HepG2 (cell line): Measurements from ENCODE around the gene SASH1. TPM values are rescaled to one million over a fixed set of nuclear protein-coding genes. Genes with fewer than 3 reads are reported as not detected.

ENCODE experiments used
- ATAC-seq: fragments of 200-7000 bp; cut with Tn5 transposase; 3 replicates; pipeline ENCODE4 v1.9.1; 2020; ENCODE audit warnings: mild to moderate bottlenecking, moderate library complexity
- BruUV-seq: library from RNA; stranded (reverse); fragments of 400-500 nt; replicated peaks from 2 replicates; lab custom pipeline; 2021; lab: Mats Ljungman, UMichigan
- CTCF ChIA-PET: fragments of 300-600 bp; formaldehyde crosslinking; extraction: SDS; loops from one replicate; lab custom pipeline; 2021; ENCODE audit warnings: low total read pairs, inconsistent platforms, low intra/inter-chr PET ratio; lab: Yijun Ruan, JAX
- POLR2A ChIA-PET: fragments of 350-600 bp; sonication (Branson Sonifier 250); formaldehyde crosslinking; loops from one replicate; lab custom pipeline; 2020; ENCODE audit warnings: antibody characterized with exemption, inconsistent platforms; lab: Yijun Ruan, JAX
- DNase-seq: peaks from one replicate; pipeline ENCODE4 v3.0.0-alpha.2; 2015; ENCODE audit warnings: low spot score
- FAIRE-seq: peaks from 3 replicates; lab custom pipeline; 2011; peaks lifted over from hg19 to GRCh38; lab: Jason Lieb, UNC
- H2AFZ ChIP-seq: one replicate; pipeline ENCODE4 v1.6.1; 2011; ENCODE audit warnings: low read length, inconsistent platforms
- H3K27ac ChIP-seq: fragments of 300-600 bp; 3 replicates; pipeline ENCODE4 v1.8.0; 2011; ENCODE audit warnings: mixed run types, mild to moderate bottlenecking, mixed read lengths, low read length, inconsistent platforms; ENCODE audit not compliant: insufficient read depth; ENCODE audit errors: extremely low read length
- H3K27me3 ChIP-seq, 2 experiments: fragments of 200-600 bp in 1 of 2; 2 replicates in 1 of 2; 3 replicates in 1 of 2; pipeline versions ENCODE4 v1.6.0 to v1.8.0; 2011; ENCODE audit warnings: low read length in 2 of 2, mild to moderate bottlenecking in 2 of 2, moderate library complexity in 2 of 2, inconsistent platforms in 1 of 2; ENCODE audit not compliant: insufficient read depth in 2 of 2, control insufficient read depth in 1 of 2
- H3K36me3 ChIP-seq, 2 experiments: fragments of 200-600 bp in 1 of 2; replicated peaks in 1 of 2; 2 replicates in 1 of 2; 3 replicates in 1 of 2; pipeline versions ENCODE4 v1.5.1 to v1.8.0; 2011; ENCODE audit warnings: low read length in 2 of 2, inconsistent platforms in 1 of 2; ENCODE audit not compliant: insufficient read depth in 2 of 2, control insufficient read depth in 1 of 2
- H3K4me1 ChIP-seq: 2 replicates; pipeline ENCODE4 v1.5.1; 2012; ENCODE audit warnings: low read length, inconsistent platforms; ENCODE audit not compliant: insufficient read depth
- H3K4me2 ChIP-seq: 2 replicates; pipeline ENCODE4 v1.6.0; 2011; ENCODE audit warnings: low read depth, low read length, inconsistent platforms
- H3K4me3 ChIP-seq, 3 experiments: fragments of 200-600 bp in 1 of 3; sonication (generic), shearing (Covaris generic) in 1 of 3; replicated peaks in 1 of 3; 2 replicates each; pipeline ENCODE4 v1.5.1; 2011 to 2016; ENCODE audit warnings: low read length in 3 of 3, inconsistent platforms in 2 of 3, low read depth in 2 of 3, mild to moderate bottlenecking in 2 of 3, control low read depth in 1 of 3, mixed read lengths in 1 of 3; ENCODE audit not compliant: insufficient read depth in 1 of 3
- H3K79me2 ChIP-seq: one replicate; pipeline ENCODE4 v1.6.1; 2011; ENCODE audit warnings: low read length, inconsistent platforms; ENCODE audit not compliant: insufficient read depth
- H3K9ac ChIP-seq: 2 replicates; pipeline ENCODE4 v1.6.0; 2011; ENCODE audit warnings: mild to moderate bottlenecking, low read depth, low read length, inconsistent platforms; ENCODE audit not compliant: insufficient read depth
- H3K9me3 ChIP-seq: 2 replicates; pipeline ENCODE4 v1.5.1; 2012; ENCODE audit warnings: mild to moderate bottlenecking, low read length
- H4K20me1 ChIP-seq: 2 replicates; pipeline ENCODE4 v1.6.0; 2011; ENCODE audit warnings: inconsistent platforms, mild to moderate bottlenecking, low read length, moderate library complexity; ENCODE audit not compliant: insufficient read depth
- ADNP ChIP-seq: sonication (generic); formaldehyde crosslinking; IDR thresholded peaks from 2 replicates; pipeline ENCODE4 v1.4.0; 2020; ENCODE audit warnings: missing genetic modification reagents
- ARHGAP35 ChIP-seq: sonication (generic); formaldehyde crosslinking; IDR thresholded peaks from 2 replicates; pipeline ENCODE4 v1.9.0; 2022; ENCODE audit warnings: mild to moderate bottlenecking, inconsistent platforms, moderate library complexity, missing genetic modification reagents, borderline replicate concordance
- ATF7-NPFF ChIP-seq: sonication (generic); formaldehyde crosslinking; IDR thresholded peaks from 2 replicates; pipeline ENCODE4 v1.8.1; 2023; ENCODE audit warnings: mild to moderate bottlenecking, low read depth, missing genetic modification reagents, moderate library complexity
- JUN ChIP-seq: sonication (generic); formaldehyde crosslinking; IDR thresholded peaks from 2 replicates; pipeline ENCODE4 v1.4.0; 2020; ENCODE audit warnings: mild to moderate bottlenecking, missing genetic modification reagents
- MED8 ChIP-seq: sonication (generic); formaldehyde crosslinking; IDR thresholded peaks from 2 replicates; pipeline ENCODE4 v1.8.1; 2023; ENCODE audit warnings: mild to moderate bottlenecking, missing genetic modification reagents; ENCODE audit not compliant: insufficient replicate concordance
- PPARG ChIP-seq: conservative IDR thresholded peaks from 2 replicates; pipeline ENCODE4 v1.6.1; 2016; ENCODE audit warnings: missing biosample characterization, missing genetic modification reagents
- ZFP90 ChIP-seq: sonication (generic); formaldehyde crosslinking; IDR thresholded peaks from 2 replicates; pipeline ENCODE4 v1.8.0; 2022; ENCODE audit warnings: missing genetic modification reagents, mild to moderate bottlenecking, inconsistent platforms, borderline replicate concordance
- ZNF12 ChIP-seq: sonication (generic); formaldehyde crosslinking; IDR thresholded peaks from 2 replicates; pipeline ENCODE4 v1.5.0; 2020; ENCODE audit warnings: missing genetic modification reagents
- ZNF264 ChIP-seq: sonication (generic); formaldehyde crosslinking; IDR thresholded peaks from 2 replicates; pipeline ENCODE4 v1.4.0; 2020; ENCODE audit warnings: missing genetic modification reagents
- ZNF557 ChIP-seq: sonication (generic); formaldehyde crosslinking; IDR thresholded peaks from 2 replicates; pipeline ENCODE4 v1.4.0; 2020; ENCODE audit warnings: missing genetic modification reagents
- ZNF850 ChIP-seq: sonication (generic); formaldehyde crosslinking; conservative IDR thresholded peaks from 2 replicates; pipeline ENCODE4 v1.9.0; 2021; ENCODE audit warnings: mild to moderate bottlenecking, missing genetic modification reagents
- WGBS: methylation state at CpG from one replicate; pipeline ENCODE4 v1.1.6; 2017; ENCODE audit warnings: low lambda C conversion rate; 5-methylcytosine and 5-hydroxymethylcytosine counted together
- in situ Hi-C: cut with HindIII; loops from 2 replicates; pipeline ENCODE4 v1.10.0; 2017; ENCODE audit warnings: low pct_unique_long_range_greater_than_20kb; ENCODE audit not compliant: extremely low pct_ligation_motif_present
- intact Hi-C: fragments of 100-400 bp; cut with micrococcal nuclease; formaldehyde crosslinking; loops from one replicate; pipeline ENCODE4 v1.10.0; 2022; ENCODE audit not compliant: unreplicated experiment
- polyA plus RNA-seq, 8 experiments: library from polyadenylated mRNA; depleted of rRNA in 3 of 8; stranded (reverse) in 7 of 8; unstranded in 1 of 8; fragments of >200 nt; fragmentation: Illumina TruSeq in 4 of 8; extraction: Trizol in 4 of 8; gene quantifications; 2 replicates each; pipeline versions ENCODE4 v1.2.1 to v1.2.3, GENCODE V29; 2011 to 2016; ENCODE audit warnings: low read depth in 4 of 8, missing spikeins in 1 of 8, mixed read lengths in 1 of 8; ENCODE audit not compliant: insufficient read depth in 1 of 8
- total RNA-seq, 5 experiments: library from RNA; depleted of rRNA; stranded (reverse); fragments of >200 nt; fragmentation: Illumina TruSeq; extraction: Trizol; gene quantifications; 2 replicates each; pipeline ENCODE4 v1.2.3, GENCODE V29; 2016; ENCODE audit warnings: low read depth in 1 of 5
- TF ChIP-seq, protein P1 (sequence below): sonication (generic); formaldehyde crosslinking; IDR thresholded peaks from 2 replicates; pipeline ENCODE4 v1.4.0; 2020; ENCODE audit warnings: low read depth, mild to moderate bottlenecking, missing genetic modification reagents
- TF ChIP-seq, protein P2 (sequence below): sonication (generic); formaldehyde crosslinking; IDR thresholded peaks from one replicate; pipeline ENCODE4 v1.5.1; 2020; ENCODE audit warnings: mild to moderate bottlenecking, missing genetic modification reagents; ENCODE audit errors: not compliant biosample characterization
- TF ChIP-seq, protein P3 (sequence below): IDR thresholded peaks from 2 replicates; pipeline ENCODE4 v1.6.1; 2018; ENCODE audit warnings: missing genetic modification reagents

SASH1 gene
- total and polyA plus RNA-seq, 2 of the 13 experiments (the other 11 are each of a cell fraction or from before 2014, with no cell fraction given): 7.5 to 8.2 TPM

DNA sequence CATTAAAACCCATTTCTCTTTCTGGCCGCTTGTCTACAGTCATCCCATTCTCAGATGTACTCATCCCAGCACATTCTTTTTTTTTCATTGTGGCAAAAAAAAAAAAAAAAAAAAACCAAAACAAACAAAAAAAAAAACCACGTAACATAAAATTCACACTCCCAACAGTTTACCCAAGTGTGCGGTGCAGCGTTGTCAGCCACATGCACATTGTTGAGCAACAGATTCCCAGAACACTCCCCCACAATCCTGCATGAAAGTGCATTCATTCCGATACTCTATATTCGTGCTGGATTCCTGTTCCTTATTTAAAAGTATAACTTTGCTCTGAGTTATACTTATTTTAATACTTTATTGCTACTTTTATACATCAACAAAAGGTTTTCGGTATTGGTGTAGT, 96.0 kb downstream of the SASH1 start:
- no peaks in the 10 kb centered on the region for H3K79me2 ChIP-seq
- 0 out of 5 replicates have a peak, but pooled peaks cover 0 to 4% of the 10 kb centered on the region in 2 experiments for H3K36me3 ChIP-seq
- no peak overlapping the region for H3K4me2 ChIP-seq
- H3K9ac ChIP-seq: no peak overlapping the region
- in situ Hi-C loops: no loop called here
- no peaks in the 10 kb centered on the region for H3K9me3 ChIP-seq
- H3K4me3 ChIP-seq: no peak overlapping the region
- CTCF ChIA-PET: no interaction called here
- intact Hi-C loops: no loop called here
- DNase-seq: no peak
- peaks cover 7% of the 10 kb centered on the region; the same call in 1 of the 2 replicates for H3K4me1 ChIP-seq
- WGBS: 97% methylated on average over 7 of the region's 7 CpGs
- no peak for FAIRE-seq
- no peak overlapping the region for H3K27ac ChIP-seq
- no peak overlapping the region for H2AFZ ChIP-seq
- ATAC-seq: no peak
- H4K20me1 ChIP-seq: no peaks in the 10 kb centered on the region
- no TSS peak for BruUV-seq
- no peaks in the 10 kb centered on the region for H3K27me3 ChIP-seq
- POLR2A ChIA-PET: no interaction called here
- TF ChIP-seq ATF7-NPFF (CRISPR knock-in tag) (no peak), ZNF264 (CRISPR knock-in tag) (no peak), ADNP (no peak), ZNF12 (CRISPR knock-in tag) (no peak), JUN (CRISPR knock-in tag) (no peak), ARHGAP35 (CRISPR knock-in tag) (no peak), MED8 (CRISPR knock-in tag) (no peak), PPARG (CRISPR knock-in tag) (no peak), ZNF557 (CRISPR knock-in tag) (no peak), ZFP90 (CRISPR knock-in tag) (no peak), ZNF850 (no peak)
- TF ChIP-seq, protein P1, sequence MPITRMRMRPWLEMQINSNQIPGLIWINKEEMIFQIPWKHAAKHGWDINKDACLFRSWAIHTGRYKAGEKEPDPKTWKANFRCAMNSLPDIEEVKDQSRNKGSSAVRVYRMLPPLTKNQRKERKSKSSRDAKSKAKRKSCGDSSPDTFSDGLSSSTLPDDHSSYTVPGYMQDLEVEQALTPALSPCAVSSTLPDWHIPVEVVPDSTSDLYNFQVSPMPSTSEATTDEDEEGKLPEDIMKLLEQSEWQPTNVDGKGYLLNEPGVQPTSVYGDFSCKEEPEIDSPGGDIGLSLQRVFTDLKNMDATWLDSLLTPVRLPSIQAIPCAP: no peak
- TF ChIP-seq, protein P2, sequence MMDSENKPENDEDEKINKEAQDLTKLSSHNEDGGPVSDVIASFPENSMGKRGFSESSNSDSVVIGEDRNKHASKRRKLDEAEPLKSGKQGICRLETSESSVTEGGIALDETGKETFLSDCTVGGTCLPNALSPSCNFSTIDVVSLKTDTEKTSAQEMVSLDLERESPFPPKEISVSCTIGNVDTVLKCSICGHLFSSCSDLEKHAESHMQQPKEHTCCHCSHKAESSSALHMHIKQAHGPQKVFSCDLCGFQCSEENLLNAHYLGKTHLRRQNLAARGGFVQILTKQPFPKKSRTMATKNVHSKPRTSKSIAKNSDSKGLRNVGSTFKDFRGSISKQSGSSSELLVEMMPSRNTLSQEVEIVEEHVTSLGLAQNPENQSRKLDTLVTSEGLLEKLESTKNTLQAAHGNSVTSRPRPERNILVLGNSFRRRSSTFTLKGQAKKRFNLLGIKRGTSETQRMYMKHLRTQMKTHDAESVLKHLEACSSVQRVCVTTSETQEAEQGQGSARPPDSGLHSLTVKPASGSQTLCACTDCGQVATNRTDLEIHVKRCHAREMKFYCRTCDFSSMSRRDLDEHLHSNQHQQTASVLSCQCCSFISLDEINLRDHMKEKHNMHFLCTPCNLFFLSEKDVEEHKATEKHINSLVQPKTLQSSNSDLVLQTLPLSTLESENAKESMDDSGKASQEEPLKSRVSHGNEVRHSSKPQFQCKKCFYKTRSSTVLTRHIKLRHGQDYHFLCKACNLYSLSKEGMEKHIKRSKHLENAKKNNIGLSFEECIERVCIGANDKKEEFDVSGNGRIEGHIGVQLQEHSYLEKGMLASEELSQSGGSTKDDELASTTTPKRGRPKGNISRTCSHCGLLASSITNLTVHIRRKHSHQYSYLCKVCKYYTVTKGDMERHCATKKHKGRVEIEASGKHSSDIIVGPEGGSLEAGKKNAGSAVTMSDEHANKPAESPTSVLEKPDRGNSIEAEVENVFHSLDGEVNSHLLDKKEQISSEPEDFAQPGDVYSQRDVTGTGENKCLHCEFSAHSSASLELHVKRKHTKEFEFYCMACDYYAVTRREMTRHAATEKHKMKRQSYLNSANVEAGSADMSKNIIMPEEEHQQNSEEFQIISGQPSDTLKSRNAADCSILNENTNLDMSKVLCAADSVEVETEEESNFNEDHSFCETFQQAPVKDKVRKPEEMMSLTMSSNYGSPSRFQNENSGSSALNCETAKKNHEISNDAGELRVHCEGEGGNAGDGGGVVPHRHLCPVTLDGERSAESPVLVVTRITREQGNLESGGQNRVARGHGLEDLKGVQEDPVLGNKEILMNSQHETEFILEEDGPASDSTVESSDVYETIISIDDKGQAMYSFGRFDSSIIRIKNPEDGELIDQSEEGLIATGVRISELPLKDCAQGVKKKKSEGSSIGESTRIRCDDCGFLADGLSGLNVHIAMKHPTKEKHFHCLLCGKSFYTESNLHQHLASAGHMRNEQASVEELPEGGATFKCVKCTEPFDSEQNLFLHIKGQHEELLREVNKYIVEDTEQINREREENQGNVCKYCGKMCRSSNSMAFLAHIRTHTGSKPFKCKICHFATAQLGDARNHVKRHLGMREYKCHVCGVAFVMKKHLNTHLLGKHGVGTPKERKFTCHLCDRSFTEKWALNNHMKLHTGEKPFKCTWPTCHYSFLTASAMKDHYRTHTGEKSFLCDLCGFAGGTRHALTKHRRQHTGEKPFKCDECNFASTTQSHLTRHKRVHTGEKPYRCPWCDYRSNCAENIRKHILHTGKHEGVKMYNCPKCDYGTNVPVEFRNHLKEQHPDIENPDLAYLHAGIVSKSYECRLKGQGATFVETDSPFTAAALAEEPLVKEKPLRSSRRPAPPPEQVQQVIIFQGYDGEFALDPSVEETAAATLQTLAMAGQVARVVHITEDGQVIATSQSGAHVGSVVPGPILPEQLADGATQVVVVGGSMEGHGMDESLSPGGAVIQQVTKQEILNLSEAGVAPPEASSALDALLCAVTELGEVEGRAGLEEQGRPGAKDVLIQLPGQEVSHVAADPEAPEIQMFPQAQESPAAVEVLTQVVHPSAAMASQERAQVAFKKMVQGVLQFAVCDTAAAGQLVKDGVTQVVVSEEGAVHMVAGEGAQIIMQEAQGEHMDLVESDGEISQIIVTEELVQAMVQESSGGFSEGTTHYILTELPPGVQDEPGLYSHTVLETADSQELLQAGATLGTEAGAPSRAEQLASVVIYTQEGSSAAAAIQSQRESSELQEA (CRISPR knock-in tag): no peak
- TF ChIP-seq, protein P3, sequence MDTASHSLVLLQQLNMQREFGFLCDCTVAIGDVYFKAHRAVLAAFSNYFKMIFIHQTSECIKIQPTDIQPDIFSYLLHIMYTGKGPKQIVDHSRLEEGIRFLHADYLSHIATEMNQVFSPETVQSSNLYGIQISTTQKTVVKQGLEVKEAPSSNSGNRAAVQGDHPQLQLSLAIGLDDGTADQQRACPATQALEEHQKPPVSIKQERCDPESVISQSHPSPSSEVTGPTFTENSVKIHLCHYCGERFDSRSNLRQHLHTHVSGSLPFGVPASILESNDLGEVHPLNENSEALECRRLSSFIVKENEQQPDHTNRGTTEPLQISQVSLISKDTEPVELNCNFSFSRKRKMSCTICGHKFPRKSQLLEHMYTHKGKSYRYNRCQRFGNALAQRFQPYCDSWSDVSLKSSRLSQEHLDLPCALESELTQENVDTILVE (CRISPR knock-in tag): no peak
